K562 (cell line): ENCODE measurements around the gene SGK1. TPM values are rescaled to one million over a fixed set of nuclear protein-coding genes. Genes with fewer than 3 reads are reported as not detected.
A peak's percentile ranks its signal among the peaks of the same experiment; 100 is the strongest.
"Not testable (repeated sequence)": the region's sequence is repeated elsewhere in the genome, so short reads cannot be mapped to it uniquely, and the experiment has no call there.

ENCODE experiments used
- ATAC-seq: fragments of 200-7000 bp; cut with Tn5 transposase; 3 replicates; pipeline ENCODE4 v1.9.1; 2020; ENCODE audit warnings: moderate library complexity
- BruUV-seq: library from RNA; stranded (reverse); fragments of 400-500 nt; replicated peaks from 2 replicates; lab custom pipeline; 2021; lab: Mats Ljungman, UMichigan
- CTCF ChIA-PET: fragments of 300-600 bp; formaldehyde crosslinking; extraction: SDS; loops from one replicate; lab custom pipeline; 2021; ENCODE audit warnings: low intra/inter-chr PET ratio; lab: Yijun Ruan, JAX
- POLR2A ChIA-PET: fragments of 300-600, 350-650 bp; sonication (Branson Sonifier 250); formaldehyde crosslinking; extraction: SDS; loops from one replicate; lab custom pipeline; 2021; ENCODE audit warnings: antibody characterized with exemption, inconsistent platforms; lab: Yijun Ruan, JAX
- DNase-seq, 4 experiments: peaks; one replicate each; pipeline versions ENCODE4 v3.0.0 to v3.0.0-alpha.2; 2011 to 2018; ENCODE audit warnings: low spot score in 3 of 4, mixed read lengths in 3 of 4; ENCODE audit errors: extremely low read depth in 1 of 4
- FAIRE-seq: peaks from 2 replicates; lab custom pipeline; 2011; peaks lifted over from hg19 to GRCh38; lab: Jason Lieb, UNC
- H2AFZ ChIP-seq: 2 replicates; pipeline ENCODE4 v1.6.0; 2011; ENCODE audit warnings: low read depth, low read length, control low read depth, inconsistent platforms
- H3K27ac ChIP-seq: fragments of 200-600 bp; 3 replicates; pipeline ENCODE4 v1.8.0; 2011; ENCODE audit warnings: low read depth, mild to moderate bottlenecking, control low read depth, inconsistent platforms, low read length, moderate library complexity, mixed read lengths; ENCODE audit errors: extremely low read depth
- H3K27me3 ChIP-seq, 2 experiments: fragments of 300-600 bp in 1 of 2; 2 replicates in 1 of 2; 3 replicates in 1 of 2; pipeline versions ENCODE4 v1.6.0 to v1.8.0; 2011; ENCODE audit warnings: inconsistent platforms in 2 of 2, low read length in 2 of 2, mild to moderate bottlenecking in 1 of 2, mixed read lengths in 1 of 2, moderate library complexity in 1 of 2; ENCODE audit not compliant: control insufficient read depth in 2 of 2, insufficient read depth in 2 of 2
- H3K36me3 ChIP-seq: fragments of 300-600 bp; 3 replicates; pipeline ENCODE4 v1.8.0; 2011; ENCODE audit warnings: mild to moderate bottlenecking, low read length, inconsistent platforms; ENCODE audit not compliant: control insufficient read depth, insufficient read depth
- H3K4me1 ChIP-seq, 2 experiments: fragments of 200-600 bp in 1 of 2; replicated peaks in 1 of 2; 2 replicates in 1 of 2; 3 replicates in 1 of 2; pipeline versions ENCODE4 v1.5.1 to v1.8.0; 2011; ENCODE audit warnings: inconsistent platforms in 2 of 2, low read length in 2 of 2, mild to moderate bottlenecking in 1 of 2, mixed read lengths in 1 of 2, moderate library complexity in 1 of 2; ENCODE audit not compliant: control insufficient read depth in 2 of 2, insufficient read depth in 2 of 2
- H3K4me2 ChIP-seq: 2 replicates; pipeline ENCODE4 v1.6.1; 2011; ENCODE audit warnings: low read length, control low read depth, inconsistent platforms, mixed read lengths; ENCODE audit not compliant: insufficient read depth
- H3K4me3 ChIP-seq: fragments of 200-600 bp; sonication (generic), shearing (Covaris generic); 2 replicates; pipeline ENCODE4 v1.5.1; 2016; ENCODE audit warnings: control low read depth, inconsistent platforms
- H3K79me2 ChIP-seq: fragments of 200-600 bp; 3 replicates; pipeline ENCODE4 v1.8.0; 2011; ENCODE audit warnings: low read length, inconsistent platforms; ENCODE audit not compliant: control insufficient read depth, insufficient read depth
- H3K9ac ChIP-seq, 2 experiments: 2 replicates each; pipeline versions ENCODE4 v1.6.0 to v1.6.1; 2011; ENCODE audit warnings: low read depth in 2 of 2, low read length in 2 of 2, control low read depth in 1 of 2, inconsistent platforms in 1 of 2, mild to moderate bottlenecking in 1 of 2, mixed read lengths in 1 of 2; ENCODE audit not compliant: insufficient read depth in 1 of 2
- H3K9me1 ChIP-seq: one replicate; pipeline ENCODE4 v1.6.0; 2011; ENCODE audit warnings: inconsistent platforms, mild to moderate bottlenecking, low read length, moderate library complexity; ENCODE audit not compliant: control insufficient read depth, insufficient read depth
- H3K9me3 ChIP-seq: replicated peaks from 2 replicates; pipeline ENCODE4 v1.5.1; 2011; ENCODE audit warnings: low read depth, low read length, inconsistent platforms; ENCODE audit not compliant: control insufficient read depth, insufficient read depth
- H4K20me1 ChIP-seq: replicated peaks from 2 replicates; pipeline ENCODE4 v1.6.1; 2011; ENCODE audit warnings: low read length, inconsistent platforms, mixed read lengths; ENCODE audit not compliant: control insufficient read depth, insufficient read depth
- BRF1 ChIP-seq: IDR thresholded peaks from 3 replicates; pipeline ENCODE4 v1.6.1; 2011; ENCODE audit warnings: borderline replicate concordance, mild to moderate bottlenecking; ENCODE audit not compliant: insufficient read length; ENCODE audit errors: extremely low read depth
- REST ChIP-seq, 2 experiments: fragments of 450-650 bp; formaldehyde crosslinking in 1 of 2; IDR thresholded peaks; 2 replicates each; pipeline versions ENCODE4 v1.4.0 to v1.6.1; 2014 to 2020; ENCODE audit warnings: mild to moderate bottlenecking in 2 of 2, borderline replicate concordance in 1 of 2, low read depth in 1 of 2
- ZNF197 ChIP-seq: fragments of 200-800 bp; sonication (Bioruptor generic); IDR thresholded peaks from 2 replicates; pipeline ENCODE4 v1.6.1; 2016; ENCODE audit warnings: low read depth, missing genetic modification characterization, missing compliant biosample characterization
- WGBS: fragments of 100-300 bp; shearing (Covaris generic); methylation state at CpG from one replicate; pipeline ENCODE4 v1.1.6; 2016; ENCODE audit warnings: low coverage, mixed read lengths; ENCODE audit not compliant: insufficient coverage; ENCODE audit errors: missing lambda C conversion rate; 5-methylcytosine and 5-hydroxymethylcytosine counted together
- in situ Hi-C: fragments of 300-500 bp; cut with MboI; formaldehyde crosslinking; loops from 4 replicates; pipeline ENCODE4 v1.15.0; 2018; ENCODE audit warnings: inconsistent platforms, mixed read lengths
- intact Hi-C: fragments of 100-400 bp; cut with micrococcal nuclease; formaldehyde crosslinking; loops from 2 replicates; pipeline ENCODE4 v1.14.2; 2022
- polyA plus RNA-seq, 8 experiments: library from polyadenylated mRNA; depleted of rRNA in 4 of 8; stranded (reverse) in 5 of 8; unstranded in 3 of 8; fragments of >200 nt; fragmentation: Nextera tagmentation in 2 of 8; fragmentation: Illumina TruSeq in 1 of 8; extraction: Ambion mirVana in 2 of 8; extraction: Trizol in 1 of 8; gene quantifications; 2 replicates each; pipeline versions ENCODE4 v1.2.1 to v1.2.3, GENCODE V29; 2011 to 2014; ENCODE audit warnings: inconsistent platforms in 1 of 8, missing spikeins in 1 of 8
- total RNA-seq, 7 experiments: library from RNA; depleted of rRNA in 6 of 7; stranded (reverse); fragments of >200 nt in 6 of 7; fragmentation: Illumina TruSeq in 2 of 7; extraction: Trizol in 2 of 7; gene quantifications; 2 replicates each; pipeline versions ENCODE4 v1.2.1 to v1.2.3, GENCODE V29; 2011 to 2021; ENCODE audit warnings: low replicate concordance in 1 of 7

The SGK1 gene
- total and polyA plus RNA-seq, 9 of the 15 experiments (the other 6 are each of a cell fraction or from before 2014, with no cell fraction given) = 3.5 to 7.2 (median 3.9) TPM

GRCh38 chr6:134197685-134198084 lies 120.2 kb downstream of the SGK1 start:
- ATAC-seq, DNase-seq, in situ Hi-C loops, H2AFZ ChIP-seq, H3K4me2 ChIP-seq, H3K9ac ChIP-seq, H3K9me1 ChIP-seq, H3K27ac ChIP-seq, FAIRE-seq, H3K9me3 ChIP-seq, H3K4me3 ChIP-seq, H4K20me1 ChIP-seq, H3K36me3 ChIP-seq, H3K79me2 ChIP-seq, H3K27me3 ChIP-seq, BruUV-seq: not testable (repeated sequence)
- intact Hi-C loops = loop anchor here (5.0 kb wide), 2 partner anchors 55 to 95 kb away; no protein-coding TSS in a partner anchor
- peaks cover 26 to 45% of the 10 kb centered on the region in 2 experiments for H3K4me1 ChIP-seq
- ChIA-PET POLR2A (interaction anchor here (0.8 to 1.6 kb wide), 4 partner anchors 14 to 857 kb away, joined by 3 to 5 read pairs (median 4); partner anchors contain the start of gene HBS1L), CTCF (interaction anchor here (0.6 kb wide), 1 partner anchor 330 kb away, joined by 3 read pairs; no protein-coding TSS in a partner anchor)
- TF ChIP-seq ZNF197 (CRISPR knock-in tag) = 0 out of 2 replicates have a peak, but pooled peaks have one; percentile 5
- 73% methylated on average over 6 of the region's 6 CpGs for WGBS

GRCh38 chr6:134196568-134197193 lies 121.2 kb downstream of the SGK1 start:
- CTCF ChIA-PET = no interaction called here
- Histone ChIP-seq H4K20me1 (no peaks in the 10 kb centered on the region), H3K9me1 (no peaks in the 10 kb centered on the region), H3K4me1 (peaks cover 30 to 45% of the 10 kb centered on the region in 2 experiments), H3K27me3 (no peaks in the 10 kb centered on the region), H3K4me2 (peak overlapping the region; percentile 55; the same call in 1 of the 2 replicates), H3K36me3 (no peaks in the 10 kb centered on the region), H2AFZ (peak overlapping the region; percentile 81), H3K9me3 (no peaks in the 10 kb centered on the region), H3K79me2 (no peaks in the 10 kb centered on the region), H3K27ac (peak overlapping the region; percentile 82), H3K9ac (0 out of 4 replicates have a peak overlapping the region, but pooled peaks of 1 of the 2 experiments have one; percentile 18), H3K4me3 (no peak overlapping the region)
- POLR2A ChIA-PET = interaction anchor here (1.5 kb wide), 1 partner anchor 25 kb away, joined by 3 read pairs; no protein-coding TSS in a partner anchor
- intact Hi-C loops = loop anchor here (5.0 kb wide), 2 partner anchors 56 to 96 kb away; no protein-coding TSS in a partner anchor
- in situ Hi-C loops = no loop called here
- FAIRE-seq (peak; percentile 93), DNase-seq (peak in 3 of 4 experiments; percentile 22 to 86 (median 38)), ATAC-seq (peak; percentile 81)
- WGBS = 2% methylated on average over 11 of the region's 11 CpGs
- BruUV-seq = no TSS peak
- TF ChIP-seq REST (IDR thresholded peaks at IDR 0.05; ENCODE audit: borderline replicate concordance) (no peak), REST (CRISPR knock-in tag; IDR thresholded peaks at IDR 0.05; ENCODE audit: low read depth) (no peak), BRF1 (no peak)
